ENCODE data around the gene WNT6.
A peak's percentile ranks its signal among the peaks of the same experiment; 100 is the strongest.

Gene WNT6

GRCh38 chr2:218869064-218869463, 9.5 kb downstream of the WNT6 start:
- no peaks in the 10 kb centered on the region for H3K9me2 ChIP-seq (replicated peaks; ENCODE audit: insufficient read depth, low read length)
- no peaks in the 10 kb centered on the region for H4K20me1 ChIP-seq (ENCODE audit: low read depth, low read length)
- no peak overlapping the region for H2AFZ ChIP-seq (ENCODE audit: low read depth, low read length, severe bottlenecking)
- no peak overlapping the region for H3K9ac ChIP-seq (ENCODE audit: low read length)
- H3K4me3 ChIP-seq (ENCODE audit: insufficient read depth, low read length, poor library complexity, severe bottlenecking), result no peak overlapping the region
- H3K9me3 ChIP-seq (ENCODE audit: insufficient read depth, low read length), result no peaks in the 10 kb centered on the region
- H3K27me3 ChIP-seq (ENCODE audit: low read length), result no peaks in the 10 kb centered on the region
- no peaks in the 10 kb centered on the region for H3K79me2 ChIP-seq (ENCODE audit: insufficient read depth, low read length)
- H3F3A ChIP-seq (ENCODE audit: insufficient read depth), result no peaks in the 10 kb centered on the region
- H3K27ac ChIP-seq (ENCODE audit: low read depth, low read length), result no peak overlapping the region
- TF ChIP-seq EZH2phosphoT487 (conservative IDR thresholded peaks at IDR 0.05; ENCODE audit: low read length), result no peak
- TF ChIP-seq CTCF (IDR thresholded peaks at IDR 0.05; ENCODE audit: insufficient read depth, low read length, poor library complexity, severe bottlenecking), result no peak
- H3K36me3 ChIP-seq (ENCODE audit: low read length), result no peaks in the 10 kb centered on the region
- H3K4me2 ChIP-seq (ENCODE audit: low read depth, low read length, poor library complexity, severe bottlenecking), result no peak overlapping the region

GRCh38 chr2:218870984-218871344, 11.4 kb downstream of the WNT6 start:
- Histone ChIP-seq H3K27me3 (ENCODE audit: low read length) (no peaks in the 10 kb centered on the region), H2AFZ (ENCODE audit: low read depth, low read length, severe bottlenecking) (peak overlapping the region; percentile 49), H3F3A (ENCODE audit: insufficient read depth) (no peaks in the 10 kb centered on the region), H3K36me3 (ENCODE audit: low read length) (no peaks in the 10 kb centered on the region), H3K9ac (ENCODE audit: low read length) (peak overlapping the region; percentile 48), H3K79me2 (ENCODE audit: insufficient read depth, low read length) (no peaks in the 10 kb centered on the region), H3K9me3 (ENCODE audit: insufficient read depth, low read length) (no peaks in the 10 kb centered on the region), H3K27ac (ENCODE audit: low read depth, low read length) (no peak overlapping the region), H4K20me1 (ENCODE audit: low read depth, low read length) (no peaks in the 10 kb centered on the region), H3K4me3 (ENCODE audit: insufficient read depth, low read length, poor library complexity, severe bottlenecking) (peak overlapping the region; percentile 30), H3K9me2 (replicated peaks; ENCODE audit: insufficient read depth, low read length) (no peaks in the 10 kb centered on the region), H3K4me2 (ENCODE audit: low read depth, low read length, poor library complexity, severe bottlenecking) (peak overlapping the region; percentile 52)
- TF ChIP-seq CTCF (IDR thresholded peaks at IDR 0.05; ENCODE audit: insufficient read depth, low read length, poor library complexity, severe bottlenecking) (no peak), EZH2phosphoT487 (conservative IDR thresholded peaks at IDR 0.05; ENCODE audit: low read length) (no peak)

GRCh38 chr2:218871345-218872302, 12.0 kb downstream of the WNT6 start:
- Histone ChIP-seq H3K9me2 (replicated peaks; ENCODE audit: insufficient read depth, low read length) (no peaks in the 10 kb centered on the region), H3K27ac (ENCODE audit: low read depth, low read length) (no peak overlapping the region), H4K20me1 (ENCODE audit: low read depth, low read length) (no peaks in the 10 kb centered on the region), H3F3A (ENCODE audit: insufficient read depth) (no peaks in the 10 kb centered on the region), H3K9ac (ENCODE audit: low read length) (peak overlapping the region; percentile 48), H3K9me3 (ENCODE audit: insufficient read depth, low read length) (no peaks in the 10 kb centered on the region), H3K4me2 (ENCODE audit: low read depth, low read length, poor library complexity, severe bottlenecking) (peak overlapping the region; percentile 52), H2AFZ (ENCODE audit: low read depth, low read length, severe bottlenecking) (peak overlapping the region; percentile 49), H3K79me2 (ENCODE audit: insufficient read depth, low read length) (no peaks in the 10 kb centered on the region), H3K27me3 (ENCODE audit: low read length) (no peaks in the 10 kb centered on the region), H3K4me3 (ENCODE audit: insufficient read depth, low read length, poor library complexity, severe bottlenecking) (peak overlapping the region; percentile 30), H3K36me3 (ENCODE audit: low read length) (no peaks in the 10 kb centered on the region)
- TF ChIP-seq CTCF (IDR thresholded peaks at IDR 0.05; ENCODE audit: insufficient read depth, low read length, poor library complexity, severe bottlenecking) (no peak), EZH2phosphoT487 (conservative IDR thresholded peaks at IDR 0.05; ENCODE audit: low read length) (no peak)
